AG04450 (cell line): ENCODE data around the gene ZMYND11. TPM values are rescaled to one million over a fixed set of nuclear protein-coding genes. Genes with fewer than 3 reads are reported as not detected.

Experiments
- CTCF ChIA-PET: fragments of 300-600, 350-600 bp; formaldehyde crosslinking; extraction: SDS; loops from one replicate; lab custom pipeline; 2022; ENCODE audit warnings: antibody characterized with exemption, inconsistent platforms; lab: Charles Lee
- POLR2A ChIA-PET: fragments of 350-600 bp; formaldehyde crosslinking; extraction: SDS; loops from one replicate; lab custom pipeline; 2021; ENCODE audit warnings: antibody characterized with exemption, inconsistent platforms; lab: Yijun Ruan, JAX
- DNase-seq: peaks from one replicate; pipeline ENCODE4 v3.0.0-alpha.2; 2011; ENCODE audit warnings: low read depth, low spot score
- H3K27ac ChIP-seq: one replicate; pipeline ENCODE4 v1.5.1; 2012; ENCODE audit warnings: low read depth, low read length, control low read depth
- H3K27me3 ChIP-seq: one replicate; pipeline ENCODE4 v1.6.0; 2012; ENCODE audit warnings: low read length; ENCODE audit not compliant: control insufficient read depth, insufficient read depth
- H3K4me3 ChIP-seq: 2 replicates; pipeline ENCODE4 v1.5.1; 2011; ENCODE audit warnings: mild to moderate bottlenecking, low read depth, low read length, control low read depth
- H3K9me3 ChIP-seq: 2 replicates; pipeline ENCODE4 v1.5.1; 2012; ENCODE audit warnings: low read length; ENCODE audit not compliant: control insufficient read depth, insufficient read depth
- polyA plus RNA-seq: library from polyadenylated mRNA; depleted of rRNA; stranded (reverse); fragments of >200 nt; gene quantifications from 2 replicates; pipeline ENCODE4 v1.2.3, GENCODE V29; 2011
- TF ChIP-seq, protein P1 (sequence below): IDR thresholded peaks from 2 replicates; pipeline ENCODE4 v1.5.1; 2011; ENCODE audit warnings: low read depth, low read length, control low read depth, inconsistent platforms

Gene ZMYND11
- polyA plus RNA-seq, 1 experiment, result 76.0 TPM

- CTCF ChIA-PET, result interaction anchor here (0.8 kb wide), 1 partner anchor 12 kb away, joined by 3 read pairs; no protein-coding TSS in a partner anchor
- no peak for DNase-seq
- Histone ChIP-seq H3K4me3 (no peak overlapping the region), H3K27ac (no peak overlapping the region), H3K27me3 (no peaks in the 10 kb centered on the region), H3K9me3 (no peaks in the 10 kb centered on the region)
- TF ChIP-seq, protein P1, sequence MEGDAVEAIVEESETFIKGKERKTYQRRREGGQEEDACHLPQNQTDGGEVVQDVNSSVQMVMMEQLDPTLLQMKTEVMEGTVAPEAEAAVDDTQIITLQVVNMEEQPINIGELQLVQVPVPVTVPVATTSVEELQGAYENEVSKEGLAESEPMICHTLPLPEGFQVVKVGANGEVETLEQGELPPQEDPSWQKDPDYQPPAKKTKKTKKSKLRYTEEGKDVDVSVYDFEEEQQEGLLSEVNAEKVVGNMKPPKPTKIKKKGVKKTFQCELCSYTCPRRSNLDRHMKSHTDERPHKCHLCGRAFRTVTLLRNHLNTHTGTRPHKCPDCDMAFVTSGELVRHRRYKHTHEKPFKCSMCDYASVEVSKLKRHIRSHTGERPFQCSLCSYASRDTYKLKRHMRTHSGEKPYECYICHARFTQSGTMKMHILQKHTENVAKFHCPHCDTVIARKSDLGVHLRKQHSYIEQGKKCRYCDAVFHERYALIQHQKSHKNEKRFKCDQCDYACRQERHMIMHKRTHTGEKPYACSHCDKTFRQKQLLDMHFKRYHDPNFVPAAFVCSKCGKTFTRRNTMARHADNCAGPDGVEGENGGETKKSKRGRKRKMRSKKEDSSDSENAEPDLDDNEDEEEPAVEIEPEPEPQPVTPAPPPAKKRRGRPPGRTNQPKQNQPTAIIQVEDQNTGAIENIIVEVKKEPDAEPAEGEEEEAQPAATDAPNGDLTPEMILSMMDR, result no peak
- POLR2A ChIA-PET, result no interaction called here
These were observed 83.5 kb downstream of the ZMYND11 start for GRCh38 chr10:218798-219197.

GRCh38 chr10:219731-220472, 84.6 kb downstream of the ZMYND11 start:
- no peaks in the 10 kb centered on the region for H3K27me3 ChIP-seq
- no peak overlapping the region for H3K4me3 ChIP-seq
- no peaks in the 10 kb centered on the region for H3K9me3 ChIP-seq
- CTCF ChIA-PET, result interaction anchor here (0.8 kb wide), 1 partner anchor 11 kb away, joined by 3 read pairs; no protein-coding TSS in a partner anchor
- POLR2A ChIA-PET, result no interaction called here
- TF ChIP-seq, protein P1, result no peak
- H3K27ac ChIP-seq, result no peak overlapping the region
- no peak for DNase-seq

- no peak for DNase-seq
- Histone ChIP-seq H3K4me3 (no peak overlapping the region), H3K27ac (no peak overlapping the region), H3K9me3 (no peaks in the 10 kb centered on the region), H3K27me3 (no peaks in the 10 kb centered on the region)
- POLR2A ChIA-PET, result no interaction called here
- TF ChIP-seq, protein P1, result no peak
- CTCF ChIA-PET, result no interaction called here
These were observed 89.3 kb downstream of the ZMYND11 start for GRCh38 chr10:224571-224970.

- ChIA-PET CTCF (no interaction called here), POLR2A (no interaction called here)
- TF ChIP-seq, protein P1, result no peak
- Histone ChIP-seq H3K9me3 (no peaks in the 10 kb centered on the region), H3K27ac (no peak overlapping the region), H3K4me3 (no peak overlapping the region), H3K27me3 (no peaks in the 10 kb centered on the region)
- no peak for DNase-seq
These were observed 90.8 kb downstream of the ZMYND11 start for GRCh38 chr10:226018-226417.

DNA sequence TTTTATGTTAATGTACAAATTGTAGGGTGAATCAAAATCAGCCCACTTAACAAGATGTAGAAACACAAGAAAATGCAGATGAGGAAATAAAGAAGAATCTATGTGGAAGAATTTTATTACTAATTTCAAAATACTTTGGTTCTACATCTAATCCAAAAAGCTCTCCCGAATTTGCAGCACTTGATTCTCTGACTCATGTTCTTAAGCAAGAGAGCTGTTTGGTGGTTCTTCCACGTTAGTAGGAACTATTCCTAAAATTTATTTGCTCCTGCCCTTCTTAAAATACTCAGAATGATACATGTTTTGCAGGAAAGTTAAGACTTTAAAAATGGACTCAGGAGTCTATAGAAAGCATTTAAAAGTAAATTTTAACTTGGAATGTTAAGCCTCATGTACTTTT, 91.8 kb downstream of the ZMYND11 start:
- Histone ChIP-seq H3K9me3 (no peaks in the 10 kb centered on the region), H3K27me3 (no peaks in the 10 kb centered on the region), H3K27ac (no peak overlapping the region), H3K4me3 (no peak overlapping the region)
- no peak for DNase-seq
- TF ChIP-seq, protein P1, result no peak
- ChIA-PET CTCF (no interaction called here), POLR2A (no interaction called here)
